Measurements from ENCODE around the gene CD302.
"Not testable (repeated sequence)": the region's sequence is repeated elsewhere in the genome, so short reads cannot be mapped to it uniquely, and the experiment has no call there.

The CD302 gene

DNA sequence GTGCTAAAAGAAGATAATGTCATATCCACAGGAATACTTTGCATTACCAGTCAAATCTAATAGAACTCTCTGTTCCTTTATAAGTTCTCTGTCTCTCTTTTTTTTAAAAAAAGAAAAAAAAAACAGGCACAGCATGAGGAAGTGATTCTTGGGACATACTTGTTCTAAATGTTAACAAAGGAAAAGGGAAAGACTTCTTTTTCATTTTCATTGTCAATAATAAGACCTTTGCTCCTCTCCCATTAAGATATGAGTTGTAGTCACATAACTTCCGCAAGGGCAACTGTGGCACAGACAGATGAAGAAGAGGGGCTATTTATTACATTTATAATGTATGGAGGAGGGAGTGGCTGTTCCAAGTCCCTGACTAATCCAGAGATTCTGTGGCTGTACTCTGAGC is 4.7 kb downstream of the CD302 start:
- no peak for DNase-seq (ENCODE audit: low spot score)

DNA sequence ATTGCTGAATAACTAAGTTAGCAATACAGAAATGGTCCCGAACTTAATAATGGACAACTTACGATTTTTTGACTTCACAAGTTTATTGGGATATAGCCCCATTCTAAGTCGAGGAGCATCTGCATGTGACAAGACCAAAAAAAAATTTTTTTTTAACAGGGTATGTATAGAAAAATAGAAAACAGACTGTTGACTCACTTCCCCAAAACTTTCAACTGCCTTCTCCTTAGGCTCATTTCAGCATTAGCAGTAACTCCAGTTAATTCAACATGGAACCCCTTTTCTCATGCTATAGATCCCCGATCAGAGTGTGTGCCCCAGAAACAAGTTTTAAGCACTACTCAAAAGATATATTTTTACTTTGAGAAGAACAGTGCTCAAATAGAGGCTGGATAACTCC is 5.4 kb downstream of the CD302 start:
- DNase-seq (ENCODE audit: low spot score) = no peak

GRCh38 chr2:159792036-159792435 is 6.0 kb downstream of the CD302 start:
- no peak for DNase-seq (ENCODE audit: low spot score)

- no peak for DNase-seq (ENCODE audit: low spot score)
Measured at GRCh38 chr2:159790323-159790722, 7.7 kb downstream of the CD302 start.

GRCh38 chr2:159788253-159788652 is 9.8 kb downstream of the CD302 start:
- DNase-seq (ENCODE audit: low spot score) = no peak

DNA sequence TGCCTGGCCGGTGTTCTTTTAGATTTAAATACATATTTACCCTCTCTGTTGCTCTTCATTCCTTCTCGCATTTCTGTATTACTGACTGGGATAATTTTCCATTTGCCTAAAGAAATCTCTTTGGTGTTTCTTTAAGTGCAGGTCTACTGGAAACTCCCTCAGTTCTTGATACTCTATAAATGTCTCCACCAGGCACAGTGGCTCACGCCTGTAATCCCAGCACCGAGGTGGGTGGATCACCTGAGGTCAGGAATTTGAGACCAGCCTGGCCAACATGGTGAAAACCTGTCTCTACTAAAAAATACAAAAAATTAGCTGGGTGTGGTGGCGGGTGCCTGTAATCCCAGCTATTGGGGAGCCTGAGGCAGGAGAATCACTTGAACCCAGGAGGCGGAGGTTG is 10.4 kb downstream of the CD302 start:
- DNase-seq (ENCODE audit: low spot score) = not testable (repeated sequence)

DNA sequence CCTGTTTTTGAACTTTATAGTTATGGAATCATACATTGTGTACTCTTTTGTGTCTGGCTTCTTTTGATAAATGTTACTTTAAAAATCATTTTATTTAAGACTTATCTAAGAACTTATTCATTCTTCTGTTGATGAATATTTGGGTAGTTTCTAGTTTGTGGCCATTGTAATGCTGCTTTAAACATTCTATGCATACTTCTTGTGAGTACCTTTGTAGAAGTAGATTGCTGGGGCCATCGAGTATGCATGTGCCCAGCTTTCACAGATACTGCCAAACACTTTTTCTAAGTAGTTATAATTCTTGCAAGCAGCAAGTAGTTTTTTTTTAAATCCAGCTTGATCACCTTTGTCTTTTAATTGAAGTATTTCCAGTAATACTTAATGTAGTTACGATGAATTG is 11.1 kb downstream of the CD302 start:
- no peak for DNase-seq (ENCODE audit: low spot score)

DNA sequence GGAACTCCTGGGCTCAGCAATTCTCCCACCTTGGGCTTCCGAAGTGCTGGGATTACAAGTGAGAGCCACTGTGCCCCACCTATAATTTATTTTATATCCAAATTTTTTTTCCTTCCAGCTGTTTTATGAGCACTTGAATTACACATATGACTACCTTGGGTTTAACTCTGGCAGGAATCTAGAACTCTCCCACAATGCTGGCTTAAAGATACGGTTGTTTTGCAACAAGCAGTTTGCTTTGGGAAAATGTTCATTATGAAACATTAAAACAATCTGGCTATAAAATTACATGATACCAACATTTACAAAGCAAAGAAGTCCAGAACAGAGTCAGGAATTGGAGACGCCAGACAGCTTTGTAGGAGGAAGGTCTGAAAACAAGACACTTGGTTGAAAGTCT is 12.8 kb downstream of the CD302 start:
- DNase-seq (ENCODE audit: low spot score) = no peak

DNA sequence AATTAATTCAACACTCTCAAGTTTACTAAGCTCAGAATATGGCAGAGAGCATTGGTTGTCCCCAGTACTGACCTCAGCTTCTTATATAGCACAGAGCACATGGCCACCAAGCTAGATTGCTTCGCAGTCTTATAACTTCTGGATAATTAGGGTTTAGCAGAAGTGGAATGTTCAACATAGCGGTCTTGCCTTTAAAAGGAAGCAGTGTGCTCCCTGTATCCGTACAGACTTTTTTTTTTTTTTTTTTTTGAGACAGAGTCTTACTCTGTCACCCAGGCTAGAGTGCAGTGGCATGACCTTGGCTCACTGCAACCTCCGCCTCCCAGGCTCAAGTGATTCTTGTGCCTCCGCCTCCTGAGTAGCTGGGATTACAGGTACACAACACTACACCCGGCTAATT is 13.3 kb downstream of the CD302 start:
- not testable (repeated sequence) for DNase-seq (ENCODE audit: low spot score)

GRCh38 chr2:159783556-159783955 is 14.5 kb downstream of the CD302 start:
- no peak for DNase-seq (ENCODE audit: low spot score)

DNA sequence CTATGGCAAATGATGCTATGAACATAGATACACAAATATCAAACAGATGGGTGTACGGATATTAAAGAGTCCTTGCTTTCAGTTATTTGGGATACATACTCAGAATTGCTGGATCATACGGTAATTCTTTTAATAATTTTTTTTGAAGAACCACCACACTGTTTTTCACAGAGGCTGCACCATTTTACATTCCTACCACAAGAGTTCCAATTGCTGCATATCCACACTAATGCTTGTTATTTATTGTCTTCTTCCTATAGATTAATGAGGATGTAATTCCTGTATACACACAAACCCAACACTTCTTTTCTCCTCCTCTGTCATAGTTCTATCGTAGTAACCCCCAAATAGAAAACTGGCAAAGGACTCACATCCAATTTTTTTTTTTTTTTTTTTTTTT is 21.7 kb downstream of the CD302 start:
- DNase-seq (ENCODE audit: low spot score) = no peak

- no peak for DNase-seq (ENCODE audit: low spot score)
Measured at GRCh38 chr2:159775021-159775420, 23.0 kb downstream of the CD302 start.

DNA sequence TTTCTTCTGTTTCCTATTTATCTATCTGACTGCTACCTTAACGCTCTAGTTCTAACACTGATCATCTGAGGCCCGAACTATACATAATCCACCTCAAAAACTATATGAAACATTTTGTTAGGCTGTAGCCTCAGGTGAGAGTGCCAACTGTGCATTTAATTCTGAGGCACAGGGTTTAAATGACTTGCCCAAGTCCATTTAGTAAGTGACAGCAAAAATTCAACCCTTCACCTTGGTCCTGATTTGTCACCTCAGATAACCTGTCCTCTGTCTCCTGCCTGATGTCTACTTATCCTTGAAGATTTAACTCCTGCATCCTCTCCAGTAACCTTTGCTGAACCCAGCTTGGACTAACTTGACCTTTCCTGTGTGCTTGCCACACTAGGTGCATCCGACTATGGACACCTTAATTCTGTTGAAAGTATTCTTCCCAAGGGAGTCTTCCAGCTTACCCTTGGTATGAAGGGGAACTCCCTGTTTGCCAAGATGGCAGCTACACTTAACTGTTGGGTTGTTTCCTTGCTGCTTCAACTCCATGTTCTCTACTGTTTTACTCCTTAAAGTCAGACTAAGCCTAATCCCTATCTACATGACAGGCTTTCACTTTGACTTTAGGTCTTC is 23.5 kb downstream of the CD302 start:
- no peak for DNase-seq (ENCODE audit: low spot score)

DNA sequence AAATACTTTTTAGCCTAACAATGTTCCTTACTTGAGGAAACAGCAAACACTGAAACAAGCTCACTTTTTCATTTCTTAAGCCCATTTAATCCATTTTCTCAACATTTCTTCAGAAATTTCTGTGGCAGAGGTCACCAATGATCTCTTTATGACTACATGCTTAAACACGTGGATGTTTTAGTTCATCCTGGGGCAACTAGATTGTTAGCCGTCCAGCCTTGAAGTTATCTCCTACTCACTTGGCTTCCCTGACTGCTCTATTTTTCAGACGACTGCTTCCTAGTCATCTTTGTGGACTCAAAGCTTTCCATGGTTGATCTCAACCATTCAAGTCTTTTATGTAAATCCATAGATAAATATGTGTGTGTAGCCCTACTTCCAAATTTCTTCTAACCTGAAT is 24.1 kb downstream of the CD302 start:
- DNase-seq (ENCODE audit: low spot score) = no peak

DNA sequence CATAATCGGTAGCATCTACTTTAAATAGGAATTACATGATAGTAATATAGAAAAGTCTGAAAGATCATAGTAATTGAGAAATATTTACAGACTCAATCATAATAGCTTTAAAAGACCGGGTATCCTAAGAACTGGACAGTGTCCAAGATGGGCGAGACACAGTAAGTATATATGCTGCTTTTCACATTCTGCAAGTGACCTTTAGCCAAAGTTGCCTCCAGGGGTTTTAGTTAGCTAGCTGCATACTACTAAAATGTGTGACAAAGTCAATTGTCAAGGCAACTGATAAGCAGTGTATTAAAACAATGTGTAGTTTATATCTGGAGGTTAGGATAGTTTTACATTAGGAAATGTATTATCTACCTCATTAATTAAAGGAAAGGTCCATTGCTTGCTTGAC is 24.6 kb downstream of the CD302 start:
- no peak for DNase-seq (ENCODE audit: low spot score)

DNA sequence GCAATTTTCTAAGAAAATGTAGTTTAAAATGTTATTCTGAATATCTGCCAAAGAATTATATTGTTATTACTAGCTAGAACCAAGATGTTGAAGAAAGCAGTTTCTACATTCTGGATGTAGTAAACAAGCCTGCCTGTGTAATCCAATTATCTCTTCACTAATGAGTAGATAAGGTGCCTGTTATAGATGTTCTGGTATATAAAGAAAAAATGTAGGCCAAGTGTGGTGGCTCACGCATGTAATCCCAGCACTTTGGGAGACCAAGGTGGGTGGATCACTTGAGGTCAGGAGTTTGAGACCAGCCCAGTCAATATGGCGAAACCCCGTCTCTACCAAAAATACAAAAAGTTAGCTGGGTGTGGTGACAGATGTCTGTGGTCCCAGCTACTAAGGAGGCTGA is 28.9 kb downstream of the CD302 start:
- DNase-seq (ENCODE audit: low spot score) = no peak

- DNase-seq (ENCODE audit: low spot score) = no peak
Measured at GRCh38 chr2:159762075-159762474, 35.9 kb downstream of the CD302 start.

- no peak for DNase-seq (ENCODE audit: low spot score)
Measured at GRCh38 chr2:159760326-159760725, 37.7 kb downstream of the CD302 start.

DNA sequence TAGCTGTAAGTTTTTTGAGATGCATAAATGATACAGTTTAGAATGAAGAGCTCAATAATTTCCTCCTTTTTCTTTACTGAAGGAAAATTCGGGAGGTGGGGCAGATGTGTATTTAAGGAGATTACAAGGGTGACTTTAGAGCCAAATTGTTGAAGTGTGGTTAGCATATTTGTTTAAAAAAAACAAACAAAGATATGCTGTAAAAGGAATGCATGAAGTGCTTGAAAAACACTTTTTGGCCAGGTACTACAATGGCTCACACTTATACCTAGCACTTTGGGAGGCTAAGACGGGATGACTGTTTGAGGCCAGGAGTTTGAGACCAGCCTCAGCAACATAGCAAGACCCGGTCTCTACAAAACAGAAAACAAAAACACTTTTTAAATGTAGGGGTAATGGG is 38.4 kb downstream of the CD302 start:
- no peak for DNase-seq (ENCODE audit: low spot score)

DNA sequence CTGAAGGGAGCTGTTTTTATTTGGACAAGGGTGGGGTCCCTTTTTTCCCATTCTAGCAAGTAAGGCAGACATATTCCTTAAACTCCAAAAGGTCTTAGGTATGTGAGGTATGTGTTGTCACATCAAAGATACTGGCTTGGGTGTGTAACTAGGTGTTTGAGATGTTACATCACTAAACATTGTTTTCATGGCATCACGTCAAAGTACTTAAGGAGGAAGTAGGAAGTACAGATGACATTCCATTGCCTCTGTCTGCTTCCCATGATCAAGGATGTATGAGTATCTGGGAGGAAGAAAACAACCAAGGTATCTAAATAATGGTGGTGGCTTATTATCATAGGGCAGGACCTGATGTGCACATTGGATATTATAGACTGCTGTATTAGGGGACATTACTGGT is 39.3 kb downstream of the CD302 start:
- DNase-seq (ENCODE audit: low spot score) = no peak

DNA sequence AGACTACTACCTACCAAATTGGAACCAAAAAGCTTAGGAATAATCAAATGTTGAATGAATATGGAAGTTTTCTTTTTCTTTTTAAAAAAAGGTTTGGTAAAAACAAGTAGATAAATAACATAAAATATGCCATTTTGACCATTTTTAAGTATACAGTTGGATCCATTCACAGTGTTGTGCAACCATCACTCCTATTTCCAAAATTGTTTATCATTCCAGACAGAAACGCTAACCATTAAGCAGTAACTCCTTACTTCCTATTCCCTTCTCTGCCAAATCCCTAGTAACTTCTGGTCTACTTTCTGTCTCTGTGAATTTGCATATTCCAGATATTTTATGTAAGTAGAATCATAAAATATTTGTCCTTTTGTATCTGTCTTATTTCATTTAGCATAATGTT is 39.8 kb downstream of the CD302 start:
- no peak for DNase-seq (ENCODE audit: low spot score)

- peak; percentile 12 for DNase-seq (ENCODE audit: low spot score)
Measured at GRCh38 chr2:159755788-159756187, 42.2 kb downstream of the CD302 start.

- no peak for DNase-seq (ENCODE audit: low spot score)
Measured at GRCh38 chr2:159755014-159755413, 43.0 kb downstream of the CD302 start.

- no peak for DNase-seq (ENCODE audit: low spot score)
Measured at GRCh38 chr2:159753797-159754196, 44.2 kb downstream of the CD302 start.

DNA sequence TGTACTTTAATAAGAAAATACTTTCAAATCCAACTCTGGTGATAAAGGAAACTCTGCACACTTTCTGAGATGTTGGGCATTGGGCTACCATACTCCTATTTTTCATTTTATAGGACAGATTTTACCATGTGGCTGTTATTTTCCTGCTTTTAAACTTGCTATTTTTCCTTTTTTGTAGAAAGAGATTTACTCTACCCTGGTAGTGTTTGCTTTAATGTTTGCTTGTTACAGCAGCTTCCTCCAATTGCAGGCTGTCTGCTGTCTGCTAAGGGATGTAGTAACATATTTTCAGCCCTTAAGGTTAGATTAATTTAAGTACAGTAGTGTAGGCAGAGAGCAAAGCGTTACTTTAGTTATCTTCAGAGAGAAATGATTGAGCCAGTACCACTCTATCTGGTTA is 47.1 kb downstream of the CD302 start:
- no peak for DNase-seq (ENCODE audit: low spot score)

Data from AG08395 (cell line).